B cell (primary cell): ENCODE data around the gene IMMP2L.

Experiments
- CTCF ChIP-seq: fragments of 200-600 bp; IDR thresholded peaks from one replicate; pipeline ENCODE4 v1.8.0; 2022; ENCODE audit warnings: antibody characterized with exemption, mild to moderate bottlenecking
- EZH2 ChIP-seq: IDR thresholded peaks from 2 replicates; pipeline ENCODE4 v1.6.1; 2012; ENCODE audit warnings: borderline replicate concordance, low read depth, mild to moderate bottlenecking, moderate library complexity, low read length; ENCODE audit not compliant: insufficient read depth, poor library complexity, severe bottlenecking

GRCh38 chr7:111074748-111075146, 487.5 kb downstream of the IMMP2L start:
- TF ChIP-seq CTCF = no peak
- no peak for TF ChIP-seq EZH2
